Measurements from ENCODE around the gene TCF12. TPM values are rescaled to one million over a fixed set of nuclear protein-coding genes. Genes with fewer than 3 reads are reported as not detected.

Gene TCF12
- total RNA-seq, 1 experiment from 2014 or later = 102 TPM

- ChIA-PET POLR2A (no interaction called here), CTCF (interaction anchor here (0.9 kb wide), 1 partner anchor 167 kb away, joined by 4 read pairs; no protein-coding TSS in a partner anchor)
- no peaks in the 10 kb centered on the region for H3K4me1 ChIP-seq (ENCODE audit: control insufficient read depth, insufficient read depth, low read length)
- DNase-seq (ENCODE audit: low read depth, low spot score) (no peak), ATAC-seq (no peak)
- H3K27me3 ChIP-seq (ENCODE audit: control insufficient read depth, insufficient read depth, low read length) = no peaks in the 10 kb centered on the region
- H3K9me3 ChIP-seq (ENCODE audit: control insufficient read depth, insufficient read depth, low read depth, low read length) = no peaks in the 10 kb centered on the region
- H3K27ac ChIP-seq (ENCODE audit: low read length) = no peak overlapping the region
- H3K4me3 ChIP-seq (ENCODE audit: low read depth in 2 of 2, low read length in 2 of 2) = no peak overlapping the region
- intact Hi-C loops (cut with micrococcal nuclease; ENCODE audit: unreplicated experiment) (no loop called here), in situ Hi-C loops (cut with HindIII; ENCODE audit: low pct_unique_long_range_greater_than_20kb, low sequenced_read_pairs) (no loop called here)
- TF ChIP-seq REST (IDR thresholded peaks at IDR 0.05; ENCODE audit: insufficient read depth in 1 of 2, low read depth in 2 of 2, low read length in 1 of 2) (no peak), TCF7L2 (IDR thresholded peaks at IDR 0.05; ENCODE audit: low read depth, low read length) (no peak), SIN3A (IDR thresholded peaks at IDR 0.05; ENCODE audit: borderline replicate concordance, insufficient read depth, low read depth, low read length) (no peak), CTCF (IDR thresholded peaks at IDR 0.05) (no peak), POLR2AphosphoS5 (IDR thresholded peaks at IDR 0.05; ENCODE audit: low read depth, low read length) (no peak)
- no TSS peak for BruUV-seq (replicated peaks)
- no peaks in the 10 kb centered on the region for H3K36me3 ChIP-seq (ENCODE audit: control insufficient read depth, insufficient read depth, low read length)
Observed at GRCh38 chr15:57312318-57313133, 394.1 kb downstream of the TCF12 start.

- in situ Hi-C loops (cut with HindIII; ENCODE audit: low pct_unique_long_range_greater_than_20kb, low sequenced_read_pairs) (no loop called here), intact Hi-C loops (cut with micrococcal nuclease; ENCODE audit: unreplicated experiment) (no loop called here)
- Histone ChIP-seq H3K4me3 (ENCODE audit: low read depth in 2 of 2, low read length in 2 of 2) (no peak overlapping the region), H3K4me1 (ENCODE audit: control insufficient read depth, insufficient read depth, low read length) (no peaks in the 10 kb centered on the region), H3K36me3 (ENCODE audit: control insufficient read depth, insufficient read depth, low read length) (no peaks in the 10 kb centered on the region), H3K27ac (ENCODE audit: low read length) (no peak overlapping the region), H3K27me3 (ENCODE audit: control insufficient read depth, insufficient read depth, low read length) (no peaks in the 10 kb centered on the region), H3K9me3 (ENCODE audit: control insufficient read depth, insufficient read depth, low read depth, low read length) (no peaks in the 10 kb centered on the region)
- CTCF ChIA-PET = no interaction called here
- DNase-seq (ENCODE audit: low read depth, low spot score) (no peak), ATAC-seq (no peak)
- TF ChIP-seq REST (IDR thresholded peaks at IDR 0.05; ENCODE audit: insufficient read depth in 1 of 2, low read depth in 2 of 2, low read length in 1 of 2) (no peak), TCF7L2 (IDR thresholded peaks at IDR 0.05; ENCODE audit: low read depth, low read length) (no peak), SIN3A (IDR thresholded peaks at IDR 0.05; ENCODE audit: borderline replicate concordance, insufficient read depth, low read depth, low read length) (no peak), CTCF (IDR thresholded peaks at IDR 0.05) (no peak), POLR2AphosphoS5 (IDR thresholded peaks at IDR 0.05; ENCODE audit: low read depth, low read length) (no peak)
- BruUV-seq (replicated peaks) = no TSS peak
- POLR2A ChIA-PET = no interaction called here
Observed at GRCh38 chr15:57313134-57313483, 394.7 kb downstream of the TCF12 start.
